Stimulated activated CD4-positive, alpha-beta T cell treated with anti-CD3 and anti-CD28 coated beads, Interleukin-2, amount 100 ng/mL, for 4 hours (primary cell): ENCODE results near the gene PAX7.

Source experiments
- DNase-seq: peaks from one replicate; pipeline ENCODE4 v3.0.0-alpha.2; 2020; ENCODE audit warnings: low read depth

Gene PAX7

DNA sequence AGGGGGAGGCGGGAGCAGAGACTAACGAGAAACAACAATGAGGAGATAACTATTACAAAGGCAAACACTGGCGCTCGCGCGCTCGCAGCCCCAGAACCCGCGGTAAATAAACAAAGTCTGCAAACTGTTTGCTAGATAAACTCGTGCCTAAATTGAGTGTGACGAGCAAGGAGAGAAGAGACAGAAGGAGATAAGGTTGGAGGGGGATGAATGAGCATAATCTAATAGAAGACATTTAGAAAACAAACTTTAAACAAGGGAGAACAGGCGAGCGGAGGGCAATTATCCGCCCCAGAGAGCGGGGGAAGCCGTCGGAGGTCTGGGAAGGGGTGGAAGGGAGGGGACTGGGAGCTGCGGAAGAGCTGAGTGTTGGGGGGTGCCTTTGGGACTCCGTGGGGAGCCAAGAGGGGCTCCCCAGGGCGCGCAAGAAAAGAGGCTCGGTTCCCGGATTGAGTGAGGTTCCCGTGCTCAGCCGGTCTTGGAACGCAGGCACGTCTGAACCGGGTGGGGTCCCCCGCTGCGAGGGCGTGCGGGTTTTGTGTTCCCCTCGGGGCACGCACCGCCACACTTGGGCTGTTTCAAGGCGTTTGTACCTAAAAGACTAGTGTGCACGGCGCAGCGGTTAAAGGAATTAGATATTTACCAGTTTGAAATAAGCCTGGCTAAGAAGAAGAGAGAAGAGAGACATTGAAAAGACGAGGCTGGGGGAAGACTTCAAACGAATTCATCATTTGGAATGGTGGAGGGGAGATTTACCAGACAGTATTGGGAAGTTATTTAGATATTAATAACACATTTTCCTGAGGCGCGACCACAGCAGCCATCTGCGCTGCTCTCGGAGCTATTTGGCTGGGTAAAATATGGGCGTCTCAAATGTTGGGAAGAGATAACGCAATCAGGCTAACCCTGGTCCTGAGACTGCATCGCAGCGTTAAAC is 10.6 kb downstream of the PAX7 start:
- no peak for DNase-seq

DNA sequence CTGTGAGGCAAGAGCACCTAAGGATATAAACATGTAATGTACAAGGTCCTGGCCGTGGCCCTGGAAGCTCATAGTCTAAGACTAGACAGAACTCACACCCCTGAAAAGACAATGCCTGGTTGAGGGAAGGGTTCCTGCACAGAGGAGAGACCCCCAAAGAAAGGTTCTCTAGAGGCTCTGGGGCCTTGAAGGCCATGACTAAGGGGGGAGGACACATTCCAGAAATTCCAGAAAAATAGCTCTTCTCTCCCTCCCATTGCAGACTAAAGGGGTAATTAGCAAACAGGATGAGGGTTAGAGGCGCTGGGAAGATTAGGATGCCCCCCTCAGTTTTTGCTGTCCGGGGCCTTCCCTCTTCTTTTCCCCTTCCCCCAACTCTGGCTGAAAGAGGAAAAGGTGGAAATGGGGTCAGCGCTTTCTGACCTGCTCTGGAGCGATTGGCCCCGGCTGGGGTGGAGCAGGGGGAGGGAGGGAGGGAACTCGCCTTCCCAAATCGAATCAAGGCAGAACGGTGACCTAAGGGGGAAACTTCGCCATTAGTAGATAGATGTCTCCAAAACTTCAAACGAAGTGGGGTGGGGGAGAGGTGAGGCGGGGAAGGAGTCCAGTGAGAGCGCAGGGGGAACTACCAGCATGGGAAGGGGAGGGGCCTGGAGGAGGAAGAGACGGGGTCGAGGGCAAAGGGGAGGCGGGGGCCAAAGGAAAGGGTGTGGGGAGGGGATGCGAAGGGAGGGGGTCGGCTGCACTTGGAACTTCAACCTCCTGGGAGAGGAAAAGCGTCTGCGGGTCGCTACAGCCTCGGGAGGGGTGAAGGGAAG is 11.8 kb downstream of the PAX7 start:
- DNase-seq, result no peak

DNA sequence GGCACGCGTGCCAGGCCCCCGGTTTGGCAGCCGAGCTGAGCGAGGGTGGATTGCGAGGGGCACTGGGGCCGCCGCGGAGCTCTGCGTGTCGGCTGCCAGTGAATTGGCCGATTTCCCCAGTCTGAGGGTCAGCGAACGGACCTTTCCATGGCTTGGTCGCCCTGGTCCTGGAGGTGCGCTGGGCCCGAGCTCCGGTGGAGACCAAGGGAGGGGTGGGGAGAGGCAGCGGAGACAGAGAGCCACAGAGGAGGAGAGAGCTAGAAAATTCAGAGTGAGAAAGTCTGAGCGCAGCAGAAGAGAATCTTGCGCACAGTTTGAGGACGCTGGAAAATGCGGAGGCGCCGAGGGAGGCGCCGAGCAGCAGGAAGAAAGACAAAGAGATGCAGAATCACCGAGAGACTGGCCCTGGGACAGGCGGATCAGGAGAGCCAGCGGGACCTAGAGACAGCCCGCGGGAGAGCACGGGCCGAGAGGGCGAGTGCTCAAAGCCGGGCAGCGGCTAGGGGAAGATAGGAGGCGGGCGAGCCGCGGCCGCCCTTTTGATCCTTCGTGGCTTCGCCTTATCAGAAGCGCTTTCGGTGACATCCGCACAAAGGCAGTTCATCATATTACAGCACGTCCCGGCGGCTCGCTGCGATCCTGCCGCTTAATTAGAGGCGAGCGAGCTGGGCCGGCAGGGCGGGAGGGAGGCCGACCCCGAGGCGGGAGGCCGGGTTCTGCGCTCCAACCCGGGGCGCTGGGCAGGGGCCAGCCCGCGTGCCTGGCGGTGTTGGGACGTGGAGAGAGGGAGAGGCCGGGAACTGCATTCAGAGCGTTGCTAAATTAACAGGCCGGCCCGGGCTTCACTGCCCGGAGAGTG is 12.7 kb downstream of the PAX7 start:
- no peak for DNase-seq

DNA sequence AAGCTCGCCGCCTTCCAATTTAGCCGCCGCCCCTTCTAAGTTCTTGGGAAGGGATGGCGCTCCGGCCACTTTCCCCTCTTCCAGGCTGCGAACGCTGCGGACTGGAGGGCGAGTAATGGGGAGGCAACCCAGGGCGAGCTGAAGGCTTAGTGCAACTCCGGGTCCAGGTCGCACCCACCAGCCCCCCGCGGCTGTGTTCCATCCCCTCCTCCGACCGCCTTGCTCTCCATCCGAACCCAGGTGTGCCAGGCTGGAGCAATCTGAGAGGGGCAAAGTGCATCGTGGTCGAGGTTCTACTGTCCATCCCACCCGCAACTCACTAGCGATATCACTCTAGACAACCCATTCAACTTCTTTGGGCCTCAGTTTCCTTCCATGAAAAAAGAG is 13.4 kb downstream of the PAX7 start:
- no peak for DNase-seq

DNA sequence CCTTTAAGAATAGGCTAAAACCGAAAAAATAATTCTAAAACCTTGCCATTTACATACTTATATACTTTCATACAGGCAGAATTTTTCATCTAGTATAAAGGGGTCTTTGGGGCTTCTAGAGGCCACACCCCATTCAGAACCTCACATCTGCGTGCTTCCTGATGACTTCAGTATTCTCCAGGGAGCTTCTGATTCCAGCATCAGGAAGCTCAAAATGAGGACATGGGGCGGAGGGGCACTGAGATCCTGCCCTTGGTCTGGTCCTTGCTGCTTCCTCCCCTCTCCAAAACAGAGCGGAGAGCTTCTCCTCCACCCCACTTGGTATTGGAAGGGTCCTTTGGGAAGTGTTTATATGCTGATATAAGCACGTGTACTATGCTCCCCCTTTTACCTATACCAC is 13.8 kb downstream of the PAX7 start:
- no peak for DNase-seq

DNA sequence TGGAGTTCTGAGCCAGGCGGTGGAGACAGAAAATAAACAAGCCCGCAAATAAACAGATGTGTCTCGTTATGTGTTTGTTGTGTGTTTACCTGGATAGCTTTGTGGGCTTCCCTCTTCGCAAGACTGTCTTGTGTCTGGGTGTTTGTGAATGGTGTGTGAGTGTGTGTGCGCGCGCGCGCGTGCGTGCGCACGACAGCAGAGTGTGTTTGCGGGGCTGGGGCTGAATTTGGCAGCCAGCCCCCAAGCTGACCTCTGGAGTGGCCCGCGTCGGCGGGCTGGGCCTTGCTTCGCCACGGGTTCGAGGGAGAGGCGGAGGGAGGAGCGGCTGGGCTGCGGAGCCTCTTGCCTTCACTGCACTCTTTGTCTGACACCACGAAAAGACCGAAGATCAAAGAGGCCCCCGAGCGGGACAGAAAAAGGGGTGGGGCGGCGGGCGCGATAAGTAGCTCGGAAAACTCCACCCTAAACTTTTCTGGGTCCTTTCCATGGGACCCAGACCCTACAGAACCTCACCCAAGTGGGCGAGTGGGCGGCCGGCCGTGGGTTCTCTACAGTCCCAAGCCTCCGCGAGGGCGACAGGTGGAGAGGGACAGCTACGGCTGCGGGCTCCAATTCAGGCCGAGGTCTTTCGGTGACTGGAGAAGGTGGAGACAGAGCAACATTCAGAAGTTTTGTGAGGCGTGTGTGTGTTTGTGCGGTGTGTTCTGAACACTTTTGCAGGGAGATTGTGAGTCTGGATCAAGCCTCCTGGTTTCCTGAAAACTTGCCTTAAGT is 14.5 kb downstream of the PAX7 start:
- DNase-seq, result no peak

DNA sequence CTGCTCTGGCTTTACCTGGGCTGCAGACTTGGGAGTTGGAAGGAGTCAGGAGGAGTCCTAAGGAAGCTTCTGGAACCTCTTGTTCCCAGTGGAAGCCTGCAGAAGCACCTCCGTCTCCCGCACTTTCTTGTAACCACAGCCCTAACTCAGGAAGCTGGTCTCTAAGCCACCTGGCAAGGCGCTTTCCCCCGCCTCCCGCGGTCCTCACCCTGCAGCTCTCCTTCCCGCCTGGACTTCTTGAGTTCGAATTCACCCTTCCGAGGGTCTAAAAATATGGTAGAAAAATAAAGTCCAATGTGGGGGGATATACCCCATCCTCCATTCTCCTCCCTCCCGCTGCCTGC is 15.1 kb downstream of the PAX7 start:
- no peak for DNase-seq

DNA sequence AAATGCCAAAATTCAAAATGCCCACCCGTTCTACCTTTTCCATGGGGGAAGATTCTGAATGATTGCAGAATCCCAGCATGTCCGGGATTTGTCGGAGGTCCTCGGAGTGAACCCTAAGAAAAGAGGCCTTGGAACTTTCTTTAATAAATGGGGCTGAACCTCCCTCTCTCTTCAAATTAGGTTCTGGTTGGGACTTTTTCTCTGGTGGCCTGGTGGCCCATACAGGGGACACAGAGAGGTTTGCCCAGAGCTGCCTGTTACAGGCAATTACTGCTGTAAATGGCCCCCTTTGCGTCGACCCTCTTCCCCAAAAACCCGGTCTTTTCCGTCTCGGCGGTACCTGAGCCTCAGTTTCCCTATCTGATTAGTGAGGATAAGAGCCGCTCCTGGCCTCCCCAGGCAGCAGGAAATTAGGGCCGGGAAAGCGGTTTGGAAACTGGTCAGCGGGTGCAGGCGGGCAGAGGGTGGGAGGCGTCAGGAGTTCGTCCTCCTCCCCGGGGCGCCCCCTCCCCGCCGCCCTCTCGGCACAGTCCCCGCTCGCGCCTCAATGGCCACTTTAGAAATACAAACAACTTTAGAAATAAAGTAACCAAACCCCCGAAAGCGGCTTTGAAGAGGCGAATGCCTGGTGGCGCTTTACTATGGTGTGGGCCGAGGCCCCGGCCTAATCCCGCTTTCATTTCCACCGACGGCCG is 15.6 kb downstream of the PAX7 start:
- no peak for DNase-seq

DNA sequence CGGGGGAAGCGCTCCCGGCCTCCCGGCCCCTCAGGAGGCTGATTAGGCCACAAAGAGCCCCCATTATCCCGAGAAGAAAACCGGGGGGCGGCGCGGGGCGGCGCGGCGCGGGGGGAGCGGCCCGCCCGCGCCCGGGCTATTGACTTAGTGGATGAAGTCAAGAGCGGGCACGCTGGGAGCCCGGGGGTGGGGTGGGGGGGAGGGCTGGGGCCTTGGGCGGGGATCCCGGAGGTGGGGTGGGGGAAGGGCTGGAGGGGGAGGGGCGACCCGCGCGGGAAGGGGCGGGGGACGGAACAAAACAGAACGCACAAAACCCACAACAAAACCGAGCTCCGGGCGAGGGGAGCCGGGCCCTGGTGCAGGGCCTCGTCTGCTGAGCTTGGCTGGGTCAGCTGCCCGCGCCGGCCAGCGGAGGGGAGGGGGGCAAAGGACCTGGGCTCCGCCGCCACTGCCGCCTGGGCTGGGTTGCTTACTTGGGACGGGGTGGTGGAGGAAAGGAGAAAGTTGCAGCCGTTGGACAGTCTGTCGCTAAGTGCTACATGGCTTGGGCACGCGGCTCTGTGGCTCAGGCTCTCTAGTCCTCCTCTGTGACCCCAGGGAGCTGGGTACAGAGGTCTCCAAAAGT is 16.3 kb downstream of the PAX7 start:
- DNase-seq, result no peak

DNA sequence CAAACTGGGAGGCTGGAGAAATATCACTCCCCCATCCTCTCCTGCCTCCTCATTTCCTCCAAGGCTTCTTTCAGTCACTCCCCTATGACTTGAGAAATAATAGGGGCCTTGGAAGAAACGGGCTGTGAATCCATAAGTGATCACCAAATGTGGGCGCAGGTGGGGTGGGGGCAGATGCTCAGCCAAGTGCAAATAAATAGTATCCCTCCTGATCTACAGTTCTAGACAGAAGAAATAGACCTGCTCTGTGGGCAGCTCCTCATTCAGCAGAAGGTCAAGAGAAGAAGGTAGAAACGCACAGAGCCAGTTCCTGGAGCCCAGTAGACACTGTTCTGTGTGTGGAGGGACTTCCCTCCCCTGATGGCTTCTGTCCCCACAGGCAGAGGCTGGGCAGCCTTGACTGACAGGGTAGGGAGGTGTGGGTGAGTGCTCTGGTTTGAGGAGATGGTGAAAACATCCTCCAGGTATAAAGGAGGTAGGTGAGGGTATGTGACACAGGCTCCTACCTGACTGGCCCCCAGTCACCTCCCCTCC is 17.1 kb downstream of the PAX7 start:
- DNase-seq, result no peak

DNA sequence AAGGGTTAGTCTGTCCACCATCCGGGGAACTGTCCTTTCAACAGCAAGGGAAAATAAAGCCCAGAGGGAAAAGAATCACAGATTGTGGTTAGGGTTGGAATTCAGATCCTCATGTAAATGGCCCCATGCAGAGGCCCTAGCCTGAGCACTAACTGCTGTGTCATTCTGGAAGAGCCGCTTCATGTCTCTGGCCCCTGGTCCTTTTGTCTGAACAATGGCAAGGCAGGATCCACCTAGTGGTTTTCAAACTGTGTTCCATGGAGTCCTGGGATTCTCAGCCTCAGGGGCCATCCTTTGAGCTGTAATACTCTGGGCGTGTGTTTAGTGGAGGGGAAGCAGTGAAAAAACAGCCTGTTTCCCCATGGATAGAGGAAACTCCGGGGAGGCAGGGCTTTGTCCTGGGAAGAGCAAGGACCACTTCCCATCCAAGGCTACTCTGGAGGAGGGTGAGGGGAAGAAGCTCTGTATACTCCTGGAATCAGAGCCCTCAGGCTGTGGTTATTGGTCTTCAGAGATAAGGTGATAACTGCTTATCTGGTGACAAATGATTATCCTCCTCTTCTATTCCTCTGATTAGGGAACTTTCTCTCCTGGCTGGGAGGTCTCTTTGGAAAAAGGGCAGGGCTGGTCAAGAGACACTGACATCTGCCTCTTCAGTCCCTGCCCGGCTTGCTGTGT is 19.2 kb downstream of the PAX7 start:
- DNase-seq, result no peak

DNA sequence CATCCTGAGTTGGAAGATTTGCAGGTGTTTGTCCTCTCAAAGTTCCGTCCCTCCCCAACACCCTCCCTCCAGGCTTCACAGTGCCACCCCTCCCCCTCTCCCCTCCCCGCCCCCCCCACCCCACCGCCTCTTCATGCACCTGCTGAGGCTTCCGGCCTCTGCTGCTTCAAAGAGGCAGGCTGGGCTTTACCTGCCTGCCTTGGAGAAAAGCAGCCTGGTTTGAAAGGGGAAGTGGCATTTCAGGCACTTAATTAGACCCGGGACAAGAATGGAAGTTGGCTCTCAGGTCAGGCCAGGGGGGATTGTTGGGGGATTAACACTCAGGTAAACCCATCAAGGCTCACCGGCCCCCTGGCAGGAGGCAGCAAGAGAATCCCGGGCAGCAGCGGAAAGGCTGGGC is 21.1 kb downstream of the PAX7 start:
- DNase-seq, result no peak

DNA sequence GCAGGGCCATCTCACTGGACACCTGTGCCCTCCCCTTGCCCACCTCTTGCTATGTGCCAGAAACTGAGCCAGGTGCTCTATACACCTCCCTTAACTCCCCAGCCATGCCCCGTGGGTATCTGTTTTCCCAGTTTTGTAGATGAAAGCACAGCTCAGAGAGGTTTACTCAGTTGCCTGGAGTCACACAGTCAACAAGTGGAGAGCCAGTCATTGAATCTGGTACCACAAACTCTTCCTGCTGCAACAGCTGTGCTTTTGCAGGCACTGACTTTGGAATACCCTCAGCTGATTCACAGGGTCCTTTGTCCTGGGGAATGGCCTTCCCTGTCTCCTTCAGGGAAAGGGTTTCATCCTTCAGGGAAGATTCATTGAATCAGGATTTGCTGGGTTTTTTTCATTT is 22.1 kb downstream of the PAX7 start:
- DNase-seq, result no peak

DNA sequence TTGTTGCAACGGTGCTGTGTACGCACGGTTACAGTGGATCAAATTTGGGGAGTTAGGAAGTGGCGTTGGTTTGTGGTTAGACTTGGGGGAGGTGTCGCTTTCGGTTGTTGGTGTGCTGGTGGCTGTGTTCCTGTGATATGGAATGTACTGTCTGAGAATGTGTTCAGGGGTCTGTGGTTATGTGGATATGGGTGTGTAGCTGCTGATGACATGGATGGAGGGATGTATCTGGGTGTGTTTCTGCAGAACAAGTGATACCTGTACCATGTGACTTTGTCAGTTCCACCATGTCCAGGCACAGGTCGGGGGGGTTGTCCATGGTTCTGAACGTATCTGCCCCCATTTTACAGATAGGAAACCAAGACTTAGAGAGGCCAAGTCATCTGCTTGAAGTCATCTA is 22.7 kb downstream of the PAX7 start:
- no peak for DNase-seq

DNA sequence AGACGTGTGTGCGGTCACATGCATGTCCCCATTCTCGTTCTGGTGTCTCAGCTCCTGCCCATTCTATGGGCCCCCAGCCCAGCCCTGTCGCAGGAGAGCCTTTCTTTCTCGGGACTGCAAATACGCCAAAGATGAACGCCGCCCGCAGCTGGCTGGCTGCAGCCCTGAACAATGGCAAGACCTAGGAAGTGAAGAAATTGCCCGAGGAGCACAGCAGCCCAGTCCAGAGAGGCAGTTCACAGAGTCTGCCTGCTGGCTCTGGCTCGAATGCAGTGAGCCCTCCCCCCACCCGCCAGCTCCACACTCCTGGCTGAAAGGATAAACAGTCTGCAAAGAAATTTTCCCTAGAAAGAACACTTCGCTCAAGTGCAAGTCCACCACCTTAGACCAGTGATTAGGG is 23.3 kb downstream of the PAX7 start:
- no peak for DNase-seq

DNA sequence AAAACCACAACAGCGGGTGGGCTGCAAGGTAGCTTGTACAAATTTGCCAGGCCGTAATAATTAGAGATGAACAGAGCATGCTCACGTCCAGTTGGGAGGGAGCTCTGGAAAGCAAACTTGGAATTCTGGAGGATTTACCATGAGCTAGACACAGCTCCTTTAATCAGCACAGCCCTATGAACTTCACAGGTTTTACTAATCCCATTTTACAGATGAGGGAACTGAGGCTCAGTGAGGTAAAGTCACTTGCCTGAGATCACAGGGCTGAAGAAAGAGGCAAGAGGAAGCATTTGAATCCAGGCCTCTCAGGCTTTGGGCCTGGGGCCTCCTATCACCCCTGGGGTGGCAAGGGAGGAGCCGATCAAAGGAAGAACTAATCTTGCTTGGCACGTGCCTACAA is 24.0 kb downstream of the PAX7 start:
- no peak for DNase-seq

DNA sequence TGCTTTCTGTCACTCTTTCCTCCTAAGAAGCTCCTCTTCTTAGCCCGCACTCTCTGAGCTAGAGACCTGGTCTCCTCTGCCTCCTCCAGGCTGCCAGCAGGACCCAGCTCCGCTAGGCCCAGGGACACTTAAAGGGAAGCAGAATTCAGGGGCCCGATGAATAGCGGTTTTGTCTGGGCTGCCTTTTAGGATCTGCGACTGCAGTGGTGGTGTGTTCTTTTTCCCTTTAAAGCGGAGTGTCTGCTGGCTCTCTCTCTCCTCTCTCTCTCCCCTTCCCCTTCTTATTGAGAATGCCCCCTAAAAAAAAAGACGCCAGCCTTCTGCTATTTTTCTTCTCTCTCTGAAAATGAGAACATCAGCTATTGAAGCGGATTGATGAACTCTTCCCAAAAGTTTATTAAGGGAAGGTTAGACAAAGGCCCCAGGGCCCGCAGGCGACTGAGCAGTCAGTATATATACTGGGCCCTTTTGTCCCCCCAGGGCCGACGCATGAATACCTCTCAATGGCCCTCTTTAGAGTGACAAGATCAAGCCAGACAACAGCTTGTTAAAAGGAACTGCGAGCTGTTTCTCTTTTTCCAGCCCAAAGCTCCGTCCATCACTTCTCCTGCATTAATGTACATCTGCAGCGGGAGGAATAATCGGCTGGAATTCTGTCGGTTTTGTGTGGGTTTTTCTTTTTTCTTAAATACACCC is 27.0 kb downstream of the PAX7 start:
- DNase-seq, result no peak

DNA sequence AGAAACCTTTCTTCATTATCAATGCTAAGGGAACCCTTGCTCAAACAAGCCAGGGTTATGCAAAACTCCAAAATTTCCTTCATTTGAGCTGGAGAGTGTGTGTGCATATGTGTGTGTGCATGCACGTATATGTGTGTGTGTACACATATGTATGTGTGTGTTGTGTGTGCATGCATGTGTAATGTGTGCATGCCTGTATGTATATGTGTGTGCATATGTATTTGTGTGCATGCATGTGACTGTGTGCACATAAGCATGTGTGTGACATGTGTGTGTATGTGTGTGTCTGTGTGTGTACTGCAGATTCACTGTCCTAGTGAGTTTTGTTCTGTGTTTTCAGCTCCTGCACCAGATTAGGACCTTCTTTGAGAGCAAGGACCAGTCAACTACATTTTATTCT is 28.2 kb downstream of the PAX7 start:
- DNase-seq, result no peak
